HepG2 (cell line): Measurements from ENCODE around the gene BAIAP3.

Experiments used
- EP300 ChIP-seq, 3 experiments: sonication (generic) in 1 of 3; formaldehyde crosslinking in 1 of 3; IDR thresholded peaks; 2 replicates each; pipeline versions ENCODE4 v1.5.1 to v1.6.1; 2011 to 2020; ENCODE audit warnings: low read depth in 2 of 3, low read length in 2 of 3, borderline replicate concordance in 1 of 3, improper control_type of control experiment in 1 of 3, mild to moderate bottlenecking in 1 of 3, missing genetic modification reagents in 1 of 3, moderate library complexity in 1 of 3
- FOXJ3 ChIP-seq: sonication (generic); formaldehyde crosslinking; IDR thresholded peaks from 2 replicates; pipeline ENCODE4 v1.4.0; 2020; ENCODE audit warnings: missing genetic modification reagents, mild to moderate bottlenecking, borderline replicate concordance
- KDM4B ChIP-seq: sonication (generic); formaldehyde crosslinking; IDR thresholded peaks from 2 replicates; pipeline ENCODE4 v1.4.0; 2020; ENCODE audit warnings: missing genetic modification reagents
- MXD4 ChIP-seq: IDR thresholded peaks from 2 replicates; pipeline ENCODE4 v1.6.1; 2016; ENCODE audit warnings: mild to moderate bottlenecking, missing biosample characterization, missing genetic modification reagents
- POLR2G ChIP-seq: fragments of 200-400 bp; formaldehyde crosslinking; IDR thresholded peaks from 2 replicates; pipeline ENCODE4 v1.6.1; 2018; ENCODE audit warnings: mild to moderate bottlenecking, low read depth, low read length, moderate library complexity
- ZNF329 ChIP-seq: sonication (generic); formaldehyde crosslinking; IDR thresholded peaks from 2 replicates; pipeline ENCODE4 v1.9.0; 2021; ENCODE audit warnings: low read depth, mild to moderate bottlenecking, missing genetic modification reagents
- ZNF44 ChIP-seq: sonication (generic); formaldehyde crosslinking; IDR thresholded peaks from 2 replicates; pipeline ENCODE4 v1.5.1; 2020; ENCODE audit warnings: mild to moderate bottlenecking, missing genetic modification reagents
- ZNF598 ChIP-seq: sonication (generic); formaldehyde crosslinking; IDR thresholded peaks from 2 replicates; pipeline ENCODE4 v1.5.1; 2020; ENCODE audit warnings: mild to moderate bottlenecking, missing genetic modification reagents, borderline replicate concordance
- TF ChIP-seq, protein P1 (sequence below): sonication (generic); formaldehyde crosslinking; IDR thresholded peaks from 2 replicates; pipeline ENCODE4 v1.5.0; 2020; ENCODE audit warnings: mild to moderate bottlenecking, missing genetic modification reagents, moderate library complexity
- TF ChIP-seq, protein P2 (sequence below): IDR thresholded peaks from 2 replicates; pipeline ENCODE4 v1.6.1; 2012; ENCODE audit warnings: inconsistent platforms
- TF ChIP-seq, protein P3 (sequence below): sonication (generic); formaldehyde crosslinking; IDR thresholded peaks from 2 replicates; pipeline ENCODE4 v1.5.0; 2020; ENCODE audit warnings: mild to moderate bottlenecking, missing genetic modification reagents, borderline replicate concordance

DNA sequence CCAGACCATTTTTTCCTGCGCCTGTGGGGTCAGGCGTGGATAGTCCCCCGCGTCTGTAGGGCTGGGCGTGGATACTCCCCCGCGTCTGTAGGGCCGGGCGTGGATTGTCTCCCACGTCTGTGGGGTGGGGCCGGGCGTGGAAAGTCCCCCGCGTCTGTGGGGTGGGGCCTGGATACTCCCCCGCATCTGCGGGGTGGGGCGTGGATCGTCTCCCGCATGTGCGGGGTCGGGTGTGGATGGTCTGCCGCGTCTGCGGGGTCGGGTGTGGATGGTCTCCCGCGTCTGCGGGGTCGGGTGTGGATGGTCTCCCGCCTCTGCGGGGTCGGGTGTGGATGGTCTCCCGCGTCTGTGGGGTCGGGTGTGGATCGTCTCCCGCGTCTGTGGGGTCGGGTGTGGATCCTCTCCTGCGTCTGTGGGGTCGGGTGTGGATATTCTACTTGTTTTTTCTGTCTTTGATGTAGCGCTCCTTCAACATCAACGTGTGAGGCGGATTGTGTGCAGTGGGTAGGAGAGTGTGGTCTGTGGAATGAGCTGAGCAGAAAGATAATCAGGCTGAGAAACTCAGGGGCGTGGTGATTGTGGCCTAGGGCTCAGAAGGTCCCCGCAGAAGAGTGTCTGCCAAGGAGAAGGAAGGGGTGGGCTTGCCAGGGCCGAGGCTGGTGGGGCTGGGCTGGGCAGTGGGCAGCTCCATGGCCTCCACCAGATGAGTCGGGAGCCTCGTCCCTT lies 21.5 kb downstream of the BAIAP3 start:
- TF ChIP-seq POLR2G (no peak), EP300 (IDR thresholded peaks at IDR 0.05; ENCODE audit: low read depth in 2 of 2, low read length in 2 of 2) (no peak), EP300 (CRISPR knock-in tag; IDR thresholded peaks at IDR 0.05; ENCODE audit: borderline replicate concordance) (no peak), KDM4B (CRISPR knock-in tag) (no peak), MXD4 (CRISPR knock-in tag) (no peak), ZNF329 (CRISPR knock-in tag) (no peak), FOXJ3 (CRISPR knock-in tag) (no peak), ZNF598 (CRISPR knock-in tag) (no peak), ZNF44 (CRISPR knock-in tag) (no peak)
- TF ChIP-seq, protein P1, sequence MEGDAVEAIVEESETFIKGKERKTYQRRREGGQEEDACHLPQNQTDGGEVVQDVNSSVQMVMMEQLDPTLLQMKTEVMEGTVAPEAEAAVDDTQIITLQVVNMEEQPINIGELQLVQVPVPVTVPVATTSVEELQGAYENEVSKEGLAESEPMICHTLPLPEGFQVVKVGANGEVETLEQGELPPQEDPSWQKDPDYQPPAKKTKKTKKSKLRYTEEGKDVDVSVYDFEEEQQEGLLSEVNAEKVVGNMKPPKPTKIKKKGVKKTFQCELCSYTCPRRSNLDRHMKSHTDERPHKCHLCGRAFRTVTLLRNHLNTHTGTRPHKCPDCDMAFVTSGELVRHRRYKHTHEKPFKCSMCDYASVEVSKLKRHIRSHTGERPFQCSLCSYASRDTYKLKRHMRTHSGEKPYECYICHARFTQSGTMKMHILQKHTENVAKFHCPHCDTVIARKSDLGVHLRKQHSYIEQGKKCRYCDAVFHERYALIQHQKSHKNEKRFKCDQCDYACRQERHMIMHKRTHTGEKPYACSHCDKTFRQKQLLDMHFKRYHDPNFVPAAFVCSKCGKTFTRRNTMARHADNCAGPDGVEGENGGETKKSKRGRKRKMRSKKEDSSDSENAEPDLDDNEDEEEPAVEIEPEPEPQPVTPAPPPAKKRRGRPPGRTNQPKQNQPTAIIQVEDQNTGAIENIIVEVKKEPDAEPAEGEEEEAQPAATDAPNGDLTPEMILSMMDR: no peak
- TF ChIP-seq, protein P2, sequence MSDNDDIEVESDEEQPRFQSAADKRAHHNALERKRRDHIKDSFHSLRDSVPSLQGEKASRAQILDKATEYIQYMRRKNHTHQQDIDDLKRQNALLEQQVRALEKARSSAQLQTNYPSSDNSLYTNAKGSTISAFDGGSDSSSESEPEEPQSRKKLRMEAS: no peak
- TF ChIP-seq, protein P3, sequence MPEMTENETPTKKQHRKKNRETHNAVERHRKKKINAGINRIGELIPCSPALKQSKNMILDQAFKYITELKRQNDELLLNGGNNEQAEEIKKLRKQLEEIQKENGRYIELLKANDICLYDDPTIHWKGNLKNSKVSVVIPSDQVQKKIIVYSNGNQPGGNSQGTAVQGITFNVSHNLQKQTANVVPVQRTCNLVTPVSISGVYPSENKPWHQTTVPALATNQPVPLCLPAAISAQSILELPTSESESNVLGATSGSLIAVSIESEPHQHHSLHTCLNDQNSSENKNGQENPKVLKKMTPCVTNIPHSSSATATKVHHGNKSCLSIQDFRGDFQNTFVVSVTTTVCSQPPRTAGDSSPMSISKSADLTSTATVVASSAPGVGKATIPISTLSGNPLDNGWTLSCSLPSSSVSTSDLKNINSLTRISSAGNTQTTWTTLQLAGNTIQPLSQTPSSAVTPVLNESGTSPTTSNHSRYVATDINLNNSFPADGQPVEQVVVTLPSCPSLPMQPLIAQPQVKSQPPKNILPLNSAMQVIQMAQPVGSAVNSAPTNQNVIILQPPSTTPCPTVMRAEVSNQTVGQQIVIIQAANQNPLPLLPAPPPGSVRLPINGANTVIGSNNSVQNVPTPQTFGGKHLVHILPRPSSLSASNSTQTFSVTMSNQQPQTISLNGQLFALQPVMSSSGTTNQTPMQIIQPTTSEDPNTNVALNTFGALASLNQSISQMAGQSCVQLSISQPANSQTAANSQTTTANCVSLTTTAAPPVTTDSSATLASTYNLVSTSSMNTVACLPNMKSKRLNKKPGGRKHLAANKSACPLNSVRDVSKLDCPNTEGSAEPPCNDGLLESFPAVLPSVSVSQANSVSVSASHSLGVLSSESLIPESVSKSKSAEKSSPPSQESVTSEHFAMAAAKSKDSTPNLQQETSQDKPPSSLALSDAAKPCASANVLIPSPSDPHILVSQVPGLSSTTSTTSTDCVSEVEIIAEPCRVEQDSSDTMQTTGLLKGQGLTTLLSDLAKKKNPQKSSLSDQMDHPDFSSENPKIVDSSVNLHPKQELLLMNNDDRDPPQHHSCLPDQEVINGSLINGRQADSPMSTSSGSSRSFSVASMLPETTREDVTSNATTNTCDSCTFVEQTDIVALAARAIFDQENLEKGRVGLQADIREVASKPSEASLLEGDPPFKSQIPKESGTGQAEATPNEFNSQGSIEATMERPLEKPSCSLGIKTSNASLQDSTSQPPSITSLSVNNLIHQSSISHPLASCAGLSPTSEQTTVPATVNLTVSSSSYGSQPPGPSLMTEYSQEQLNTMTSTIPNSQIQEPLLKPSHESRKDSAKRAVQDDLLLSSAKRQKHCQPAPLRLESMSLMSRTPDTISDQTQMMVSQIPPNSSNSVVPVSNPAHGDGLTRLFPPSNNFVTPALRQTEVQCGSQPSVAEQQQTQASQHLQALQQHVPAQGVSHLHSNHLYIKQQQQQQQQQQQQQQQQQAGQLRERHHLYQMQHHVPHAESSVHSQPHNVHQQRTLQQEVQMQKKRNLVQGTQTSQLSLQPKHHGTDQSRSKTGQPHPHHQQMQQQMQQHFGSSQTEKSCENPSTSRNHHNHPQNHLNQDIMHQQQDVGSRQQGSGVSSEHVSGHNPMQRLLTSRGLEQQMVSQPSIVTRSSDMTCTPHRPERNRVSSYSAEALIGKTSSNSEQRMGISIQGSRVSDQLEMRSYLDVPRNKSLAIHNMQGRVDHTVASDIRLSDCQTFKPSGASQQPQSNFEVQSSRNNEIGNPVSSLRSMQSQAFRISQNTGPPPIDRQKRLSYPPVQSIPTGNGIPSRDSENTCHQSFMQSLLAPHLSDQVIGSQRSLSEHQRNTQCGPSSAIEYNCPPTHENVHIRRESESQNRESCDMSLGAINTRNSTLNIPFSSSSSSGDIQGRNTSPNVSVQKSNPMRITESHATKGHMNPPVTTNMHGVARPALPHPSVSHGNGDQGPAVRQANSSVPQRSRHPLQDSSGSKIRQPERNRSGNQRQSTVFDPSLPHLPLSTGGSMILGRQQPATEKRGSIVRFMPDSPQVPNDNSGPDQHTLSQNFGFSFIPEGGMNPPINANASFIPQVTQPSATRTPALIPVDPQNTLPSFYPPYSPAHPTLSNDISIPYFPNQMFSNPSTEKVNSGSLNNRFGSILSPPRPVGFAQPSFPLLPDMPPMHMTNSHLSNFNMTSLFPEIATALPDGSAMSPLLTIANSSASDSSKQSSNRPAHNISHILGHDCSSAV (CRISPR knock-in tag): no peak
